BLaER1 treated with 17β-estradiol and CSF1 and Interleukin-3, amounts not matched to agents 10 nM and 100 nM (cell line): Measurements from ENCODE around the gene NRBF2.
"Not testable (repeated sequence)": the region's sequence is repeated elsewhere in the genome, so short reads cannot be mapped to it uniquely, and the experiment has no call there.

Experiments used
- H3K27ac ChIP-seq, 11 experiments: shearing (Covaris generic); formaldehyde crosslinking; 2 replicates each; pipeline ENCODE4 v1.8.1; 2022
- H3K27me3 ChIP-seq, 11 experiments: shearing (Covaris generic); formaldehyde crosslinking; 2 replicates each; pipeline ENCODE4 v1.8.1; 2022
- H3K36me3 ChIP-seq, 11 experiments: shearing (Covaris generic); formaldehyde crosslinking; 2 replicates each; pipeline ENCODE4 v1.8.1; 2022
- H3K4me1 ChIP-seq, 10 experiments: shearing (Covaris generic); formaldehyde crosslinking; 2 replicates each; pipeline ENCODE4 v1.8.1; 2022
- H3K4me2 ChIP-seq, 11 experiments: shearing (Covaris generic); formaldehyde crosslinking; 2 replicates each; pipeline ENCODE4 v1.8.1; 2022
- H3K4me3 ChIP-seq, 10 experiments: shearing (Covaris generic); formaldehyde crosslinking; 2 replicates each; pipeline ENCODE4 v1.8.1; 2022
- H3K9ac ChIP-seq, 11 experiments: shearing (Covaris generic); formaldehyde crosslinking; 2 replicates each; pipeline ENCODE4 v1.8.1; 2022
- H3K9me3 ChIP-seq, 11 experiments: shearing (Covaris generic); formaldehyde crosslinking; replicated peaks in 1 of 11; 2 replicates each; pipeline ENCODE4 v1.8.1; 2022
- H4K20me1 ChIP-seq, 11 experiments: shearing (Covaris generic); formaldehyde crosslinking; 2 replicates each; pipeline ENCODE4 v1.8.1; 2022
- Cebpa-rat ChIP-seq, 11 experiments: shearing (Covaris generic); IDR thresholded peaks; 2 replicates each; pipeline ENCODE4 v1.8.1; 2022

NRBF2 gene

DNA sequence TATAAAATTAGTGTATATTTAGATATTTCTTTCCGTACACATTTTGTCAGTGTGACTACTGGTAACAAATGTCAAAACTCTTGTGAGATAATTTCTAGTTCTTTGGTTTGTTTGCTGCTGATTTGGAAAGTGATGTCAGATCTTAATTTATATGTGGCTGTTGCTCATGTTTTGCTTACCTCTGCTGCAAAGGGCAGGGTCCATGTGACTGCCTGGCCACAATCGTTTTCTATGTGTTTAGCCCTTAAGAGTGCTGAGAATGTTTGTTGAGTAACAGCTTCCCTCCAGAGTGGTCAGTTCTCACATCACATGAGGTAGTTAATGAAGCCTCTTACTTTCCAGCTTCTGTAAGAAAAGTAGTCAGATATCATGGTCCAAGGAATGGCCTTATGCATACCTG is 4.2 kb downstream of the NRBF2 start:
- peaks cover 55 to 84% (median 81%) of the 10 kb centered on the region in 11 experiments for H4K20me1 ChIP-seq
- H3K4me1 ChIP-seq: peaks cover 12 to 63% (median 21%) of the 10 kb centered on the region in 10 experiments
- peak overlapping the region in 2 of 11 experiments; percentile 35 to 54; a peak in 2 of 22 replicates for H3K9ac ChIP-seq
- peaks cover 0 to 13% (median 6%) of the 10 kb centered on the region in 11 experiments; a peak in 18 of 22 replicates for H3K9me3 ChIP-seq
- H3K27me3 ChIP-seq: no peaks in the 10 kb centered on the region
- H3K4me2 ChIP-seq: peak overlapping the region in 3 of 11 experiments; percentile 36 to 93 (median 83); a peak in 6 of 22 replicates
- H3K4me3 ChIP-seq: no peak overlapping the region
- peak overlapping the region in 3 of 11 experiments; percentile 52 to 63 (median 58); a peak in 5 of 22 replicates for H3K27ac ChIP-seq
- TF ChIP-seq Cebpa-rat (IDR thresholded peaks at IDR 0.05): no peak
- peaks cover 22 to 71% (median 48%) of the 10 kb centered on the region in 11 experiments for H3K36me3 ChIP-seq

DNA sequence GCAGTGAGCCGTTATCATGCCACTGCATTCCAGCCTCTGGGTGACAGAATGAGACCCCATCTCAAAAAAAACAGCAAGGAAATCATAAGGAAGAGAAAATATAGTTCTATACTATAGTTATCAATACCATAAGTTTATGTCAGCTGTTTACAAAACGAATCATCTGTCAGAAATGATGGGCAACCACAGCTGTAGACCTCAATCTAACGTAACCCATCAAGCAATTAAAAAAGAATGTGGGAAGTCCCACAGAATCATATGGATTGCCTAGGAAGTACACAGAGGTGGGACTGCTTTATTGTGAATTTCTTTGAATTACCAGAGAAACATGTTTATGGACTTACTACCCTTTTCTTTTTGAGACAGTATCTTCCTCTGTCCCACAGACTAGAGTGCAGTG is 6.9 kb downstream of the NRBF2 start:
- no peak overlapping the region for H3K27ac ChIP-seq
- no peaks in the 10 kb centered on the region for H3K27me3 ChIP-seq
- peaks cover 64 to 100% (median 98%) of the 10 kb centered on the region in 11 experiments for H4K20me1 ChIP-seq
- H3K4me2 ChIP-seq: no peak overlapping the region
- no peak for TF ChIP-seq Cebpa-rat (IDR thresholded peaks at IDR 0.05)
- peaks cover 0 to 7% (median 0%) of the 10 kb centered on the region in 11 experiments; a peak in 1 of 22 replicates for H3K9me3 ChIP-seq
- peaks cover 19 to 82% (median 53%) of the 10 kb centered on the region in 11 experiments for H3K36me3 ChIP-seq
- H3K9ac ChIP-seq: no peak overlapping the region
- no peak overlapping the region for H3K4me3 ChIP-seq
- peaks cover under 1 to 72% (median 15%) of the 10 kb centered on the region in 10 experiments; a peak in 19 of 20 replicates for H3K4me1 ChIP-seq

DNA sequence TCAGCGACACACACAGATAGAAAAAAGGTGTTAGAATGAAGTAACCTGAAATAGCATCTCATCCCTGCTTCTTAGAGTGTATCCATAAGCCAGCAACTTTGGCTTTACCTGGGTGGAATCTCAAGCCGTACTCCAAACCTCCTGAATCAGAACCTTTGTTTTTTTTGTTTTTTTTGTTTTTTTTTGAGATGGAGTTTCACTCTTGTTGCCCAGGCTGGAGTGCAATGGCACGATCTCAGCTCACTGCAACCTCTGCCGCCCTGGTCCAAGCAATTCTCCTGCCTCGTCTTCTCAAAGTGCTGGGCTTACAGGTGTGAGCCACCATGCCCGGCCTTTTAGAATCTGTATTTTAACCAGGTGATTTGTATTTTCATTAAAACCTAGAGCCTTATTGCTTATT is 9.0 kb downstream of the NRBF2 start:
- Histone ChIP-seq H3K27me3 (no peaks in the 10 kb centered on the region), H3K9ac (peak overlapping the region in 1 of 11 experiments; percentile 37; a peak in 1 of 22 replicates), H3K27ac (no peak overlapping the region), H3K4me3 (no peak overlapping the region), H3K4me2 (no peak overlapping the region), H3K9me3 (peaks cover 0 to 10% (median 0%) of the 10 kb centered on the region in 11 experiments; a peak in 1 of 22 replicates), H4K20me1 (peaks cover 50 to 100% (median 93%) of the 10 kb centered on the region in 11 experiments), H3K4me1 (peaks cover 0 to 71% (median 12%) of the 10 kb centered on the region in 10 experiments; a peak in 15 of 20 replicates), H3K36me3 (peaks cover 19 to 79% (median 60%) of the 10 kb centered on the region in 11 experiments)
- no peak for TF ChIP-seq Cebpa-rat (IDR thresholded peaks at IDR 0.05)

DNA sequence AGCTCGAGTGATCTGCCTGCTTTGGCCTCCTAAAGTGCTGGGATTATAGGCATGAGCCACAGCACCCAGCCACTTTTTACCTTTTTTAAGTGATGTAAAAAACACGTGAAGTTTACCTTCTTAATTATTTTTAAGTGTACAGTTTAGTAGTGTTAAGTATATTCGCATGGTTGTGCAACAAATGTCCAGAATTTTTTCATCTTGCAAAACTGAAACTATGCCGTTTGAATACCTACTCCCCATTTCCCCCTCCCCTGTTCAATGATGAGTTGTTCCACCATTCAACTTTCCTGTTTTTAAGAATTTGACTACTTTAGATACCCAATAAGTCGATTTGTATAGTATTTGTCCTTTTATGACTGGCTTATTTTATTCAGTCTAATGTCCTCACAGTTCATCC is 10.9 kb downstream of the NRBF2 start:
- H3K4me3 ChIP-seq: no peak overlapping the region
- H3K27me3 ChIP-seq: no peaks in the 10 kb centered on the region
- peaks cover 0 to 53% (median 7%) of the 10 kb centered on the region in 10 experiments; a peak in 14 of 20 replicates for H3K4me1 ChIP-seq
- TF ChIP-seq Cebpa-rat (IDR thresholded peaks at IDR 0.05): no peak
- no peak overlapping the region for H3K27ac ChIP-seq
- 0 out of 22 replicates have a peak, but pooled peaks cover 0 to 5% (median 0%) of the 10 kb centered on the region in 11 experiments for H3K9me3 ChIP-seq
- H3K9ac ChIP-seq: no peak overlapping the region
- peaks cover 33 to 78% (median 65%) of the 10 kb centered on the region in 11 experiments for H3K36me3 ChIP-seq
- H3K4me2 ChIP-seq: peak overlapping the region in 7 of 11 experiments; percentile 2 to 36 (median 16); a peak in 4 of 22 replicates
- peaks cover 43 to 99% (median 82%) of the 10 kb centered on the region in 11 experiments for H4K20me1 ChIP-seq

DNA sequence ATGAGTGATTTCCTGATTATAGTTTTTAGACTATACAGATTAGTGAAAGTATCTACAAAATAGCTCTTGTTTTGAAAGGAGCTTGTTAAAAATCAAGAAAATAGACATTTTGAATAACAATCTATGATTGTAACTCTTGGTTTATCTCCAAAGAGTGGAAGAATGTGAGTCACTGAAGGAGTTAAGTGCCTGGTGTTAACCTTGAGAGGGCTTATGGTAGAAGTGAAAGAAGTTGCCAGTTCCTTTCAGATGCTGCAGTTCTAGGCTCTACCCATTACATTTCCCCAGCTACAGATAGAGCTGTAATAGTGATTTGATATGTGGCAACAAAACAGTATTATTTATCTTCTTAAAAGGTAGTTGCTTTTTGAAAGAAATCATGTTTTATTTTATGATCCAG is 12.7 kb downstream of the NRBF2 start:
- peaks cover 0 to 39% (median 6%) of the 10 kb centered on the region in 10 experiments; a peak in 13 of 20 replicates for H3K4me1 ChIP-seq
- 0 out of 22 replicates have a peak, but pooled peaks cover 0 to 5% (median 0%) of the 10 kb centered on the region in 11 experiments for H3K9me3 ChIP-seq
- no peak overlapping the region for H3K9ac ChIP-seq
- no peak overlapping the region for H3K27ac ChIP-seq
- no peaks in the 10 kb centered on the region for H3K27me3 ChIP-seq
- H3K4me2 ChIP-seq: peak overlapping the region in 2 of 11 experiments; percentile 31 to 33; a peak in 2 of 22 replicates
- no peak overlapping the region for H3K4me3 ChIP-seq
- H3K36me3 ChIP-seq: peaks cover 33 to 81% (median 64%) of the 10 kb centered on the region in 11 experiments
- TF ChIP-seq Cebpa-rat (IDR thresholded peaks at IDR 0.05): no peak
- peaks cover 32 to 99% (median 80%) of the 10 kb centered on the region in 11 experiments; a peak in 20 of 22 replicates for H4K20me1 ChIP-seq

DNA sequence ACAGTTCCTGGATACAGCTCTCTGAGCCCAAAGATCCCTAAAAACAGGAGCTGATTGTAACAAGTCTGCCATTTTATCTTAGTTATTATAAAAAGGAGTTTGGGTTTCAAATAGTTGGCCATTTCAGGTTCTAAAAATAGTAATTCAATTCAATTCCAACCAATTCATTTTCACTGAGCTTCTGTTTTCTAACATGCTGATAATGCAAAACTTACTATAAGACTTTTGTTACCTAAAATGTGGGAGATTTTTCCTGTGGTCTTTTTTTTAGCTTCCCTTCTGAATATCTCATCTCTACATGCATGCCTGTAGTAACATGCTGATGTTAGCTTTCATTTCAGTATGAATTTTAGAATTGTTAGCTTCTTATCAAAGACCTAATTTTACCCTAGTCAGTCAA is 13.4 kb downstream of the NRBF2 start:
- peak overlapping the region in 2 of 11 experiments; percentile 31 to 33; a peak in 3 of 22 replicates for H3K4me2 ChIP-seq
- no peak overlapping the region for H3K27ac ChIP-seq
- H4K20me1 ChIP-seq: peaks cover 25 to 99% (median 76%) of the 10 kb centered on the region in 11 experiments; a peak in 20 of 22 replicates
- peaks cover 0 to 39% (median 6%) of the 10 kb centered on the region in 10 experiments; a peak in 13 of 20 replicates for H3K4me1 ChIP-seq
- no peak overlapping the region for H3K9ac ChIP-seq
- no peak for TF ChIP-seq Cebpa-rat (IDR thresholded peaks at IDR 0.05)
- H3K36me3 ChIP-seq: peaks cover 38 to 80% (median 65%) of the 10 kb centered on the region in 11 experiments
- H3K4me3 ChIP-seq: no peak overlapping the region
- no peaks in the 10 kb centered on the region for H3K27me3 ChIP-seq
- H3K9me3 ChIP-seq: 0 out of 22 replicates have a peak, but pooled peaks cover 0 to 5% (median 0%) of the 10 kb centered on the region in 11 experiments

DNA sequence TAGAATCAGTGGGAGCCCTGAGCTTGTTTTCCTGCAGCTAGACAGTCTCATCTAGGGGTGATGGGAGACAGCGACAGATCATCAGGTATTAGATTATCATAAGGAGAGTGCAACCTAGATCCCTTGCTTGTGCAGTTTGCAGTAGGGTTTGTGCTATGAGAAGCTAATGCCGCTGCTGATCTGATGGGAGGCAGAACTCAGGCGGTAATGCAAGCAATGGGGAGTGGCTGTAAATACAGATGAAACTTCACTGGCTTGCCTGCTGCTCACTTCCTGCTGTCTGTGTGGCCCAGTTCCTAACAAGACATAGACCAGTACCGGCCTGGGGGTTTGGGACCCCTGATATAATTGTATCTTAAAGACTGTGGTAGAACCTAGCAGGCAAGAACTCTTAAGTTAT is 17.6 kb downstream of the NRBF2 start:
- Histone ChIP-seq H3K27ac (no peak overlapping the region), H3K4me3 (no peak overlapping the region), H3K9me3 (0 out of 22 replicates have a peak, but pooled peaks cover 0 to 5% (median 0%) of the 10 kb centered on the region in 11 experiments), H3K4me1 (peaks cover 0 to 26% (median 8%) of the 10 kb centered on the region in 10 experiments; a peak in 14 of 20 replicates), H3K9ac (no peak overlapping the region), H3K4me2 (no peak overlapping the region), H4K20me1 (peaks cover 9 to 96% (median 51%) of the 10 kb centered on the region in 11 experiments; a peak in 19 of 22 replicates), H3K36me3 (peaks cover 67 to 100% (median 89%) of the 10 kb centered on the region in 11 experiments), H3K27me3 (no peaks in the 10 kb centered on the region)
- no peak for TF ChIP-seq Cebpa-rat (IDR thresholded peaks at IDR 0.05)

DNA sequence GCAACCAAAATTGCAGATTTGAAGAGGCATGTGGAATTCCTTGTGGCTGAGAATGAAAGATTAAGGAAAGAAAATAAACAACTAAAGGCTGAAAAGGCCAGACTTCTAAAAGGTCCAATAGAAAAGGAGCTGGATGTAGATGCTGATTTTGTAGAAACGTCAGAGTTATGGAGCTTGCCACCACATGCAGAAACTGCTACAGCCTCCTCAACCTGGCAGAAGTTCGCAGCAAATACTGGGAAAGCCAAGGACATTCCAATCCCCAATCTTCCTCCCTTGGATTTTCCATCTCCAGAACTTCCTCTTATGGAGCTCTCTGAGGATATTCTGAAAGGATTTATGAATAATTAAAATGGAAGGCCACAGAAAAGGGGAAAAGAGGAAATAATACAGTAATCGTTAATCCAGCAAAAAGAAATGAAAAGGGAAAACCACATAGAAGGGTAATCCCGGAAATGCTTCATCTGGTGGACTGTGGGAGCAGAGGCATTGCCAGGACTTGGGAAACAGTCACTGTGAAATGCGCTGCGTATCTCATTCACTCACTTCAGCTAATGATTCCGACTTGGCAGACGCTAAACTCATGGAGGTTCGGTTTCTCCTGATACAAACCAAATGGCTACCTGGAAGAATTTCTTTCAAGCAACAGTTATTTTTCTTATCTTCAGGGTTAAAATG is 20.9 kb downstream of the NRBF2 start:
- not testable (repeated sequence) for H3K9me3 ChIP-seq, H3K27me3 ChIP-seq, H3K9ac ChIP-seq, H3K4me3 ChIP-seq, H3K27ac ChIP-seq, H3K4me2 ChIP-seq
- peaks cover 0 to 27% (median 17%) of the 10 kb centered on the region in 10 experiments; a peak in 14 of 20 replicates for H3K4me1 ChIP-seq
- H3K36me3 ChIP-seq: peaks cover 46 to 79% (median 62%) of the 10 kb centered on the region in 11 experiments
- H4K20me1 ChIP-seq: peaks cover 16 to 97% (median 55%) of the 10 kb centered on the region in 11 experiments; a peak in 19 of 22 replicates
